Natural killer cell (primary cell): ENCODE measurements around the gene PHACTR2. TPM values are rescaled to one million over a fixed set of nuclear protein-coding genes. Genes with fewer than 3 reads are reported as not detected.

Experiments
- ATAC-seq, 3 donors: fragments of 150-1000 bp in 2 of 3; fragments of 200-7000 bp in 1 of 3; cut with Tn5 transposase; 1 replicate in 1 of 3; 2 replicates in 2 of 3; pipeline ENCODE4 v1.10.0; 2021; ENCODE audit warnings: mild to moderate bottlenecking in 2 of 3, moderate library complexity in 2 of 3
- DNase-seq, 2 donors: peaks; one replicate each; pipeline versions ENCODE4 v3.0.0 to v3.0.0-alpha.2; 2013 to 2021; ENCODE audit warnings: mixed read lengths in 1 of 2
- H3K27ac ChIP-seq: one replicate; pipeline ENCODE4 v1.5.1; 2013; ENCODE audit warnings: mild to moderate bottlenecking, low read length
- H3K27me3 ChIP-seq: one replicate; pipeline ENCODE4 v1.6.1; 2013; ENCODE audit warnings: low read length; ENCODE audit not compliant: control insufficient read depth, insufficient read depth
- H3K36me3 ChIP-seq: one replicate; pipeline ENCODE4 v1.6.1; 2013; ENCODE audit warnings: low read length; ENCODE audit not compliant: control insufficient read depth, insufficient read depth
- H3K4me1 ChIP-seq: one replicate; pipeline ENCODE4 v1.6.1; 2013; ENCODE audit warnings: low read length; ENCODE audit not compliant: control insufficient read depth, insufficient read depth
- H3K4me3 ChIP-seq: one replicate; pipeline ENCODE4 v1.5.1; 2013; ENCODE audit warnings: low read length
- H3K9me3 ChIP-seq: one replicate; pipeline ENCODE4 v1.6.1; 2013; ENCODE audit warnings: low read length; ENCODE audit not compliant: control insufficient read depth, insufficient read depth
- H3K27ac Mint-ChIP-seq, 2 donors: one replicate each; pipeline ENCODE4 v1.8.0; 2022; ENCODE audit warnings: mild to moderate bottlenecking in 2 of 2, mixed read lengths in 2 of 2, moderate library complexity in 1 of 2
- H3K27me3 Mint-ChIP-seq, 2 donors: one replicate each; pipeline ENCODE4 v1.8.0; 2022; ENCODE audit warnings: low read depth in 2 of 2, mixed read lengths in 2 of 2
- H3K36me3 Mint-ChIP-seq: one replicate; pipeline ENCODE4 v1.8.0; 2022; ENCODE audit warnings: mixed read lengths
- H3K4me1 Mint-ChIP-seq, 2 donors: one replicate each; pipeline ENCODE4 v1.8.0; 2022; ENCODE audit warnings: mixed read lengths in 2 of 2
- H3K4me3 Mint-ChIP-seq: one replicate; pipeline ENCODE4 v1.8.0; 2022; ENCODE audit warnings: mild to moderate bottlenecking, moderate library complexity, mixed read lengths
- H3K9me3 Mint-ChIP-seq, 2 donors: one replicate each; pipeline ENCODE4 v1.8.0; 2022; ENCODE audit warnings: mixed read lengths in 2 of 2
- WGBS: methylation state at CpG from one replicate; pipeline ENCODE4 v1.1.7; 2013; ENCODE audit warnings: missing lambda C conversion rate; ENCODE audit not compliant: insufficient coverage; 5-methylcytosine and 5-hydroxymethylcytosine counted together
- intact Hi-C: fragments of 100-400 bp; cut with micrococcal nuclease; formaldehyde crosslinking; loops from one replicate; pipeline ENCODE4 v1.14.2; 2022
- total RNA-seq, 4 donors: library from RNA; stranded (reverse); fragments of 120-200 nt in 1 of 4; gene quantifications; one replicate each; pipeline versions ENCODE4 v1.2.3 to v1.2.4, GENCODE V29; 2013 to 2022
- TF ChIP-seq, protein P1 (sequence below): fragments of 200-600 bp; IDR thresholded peaks from one replicate; pipeline ENCODE4 v1.8.0; 2022; ENCODE audit warnings: antibody characterized with exemption

PHACTR2 gene
- total RNA-seq, 3 donors from 2014 or later (not counting 1 experiment from before 2014, with no cell fraction given) = 23.8 to 32.7 (median 24.9) TPM

DNA sequence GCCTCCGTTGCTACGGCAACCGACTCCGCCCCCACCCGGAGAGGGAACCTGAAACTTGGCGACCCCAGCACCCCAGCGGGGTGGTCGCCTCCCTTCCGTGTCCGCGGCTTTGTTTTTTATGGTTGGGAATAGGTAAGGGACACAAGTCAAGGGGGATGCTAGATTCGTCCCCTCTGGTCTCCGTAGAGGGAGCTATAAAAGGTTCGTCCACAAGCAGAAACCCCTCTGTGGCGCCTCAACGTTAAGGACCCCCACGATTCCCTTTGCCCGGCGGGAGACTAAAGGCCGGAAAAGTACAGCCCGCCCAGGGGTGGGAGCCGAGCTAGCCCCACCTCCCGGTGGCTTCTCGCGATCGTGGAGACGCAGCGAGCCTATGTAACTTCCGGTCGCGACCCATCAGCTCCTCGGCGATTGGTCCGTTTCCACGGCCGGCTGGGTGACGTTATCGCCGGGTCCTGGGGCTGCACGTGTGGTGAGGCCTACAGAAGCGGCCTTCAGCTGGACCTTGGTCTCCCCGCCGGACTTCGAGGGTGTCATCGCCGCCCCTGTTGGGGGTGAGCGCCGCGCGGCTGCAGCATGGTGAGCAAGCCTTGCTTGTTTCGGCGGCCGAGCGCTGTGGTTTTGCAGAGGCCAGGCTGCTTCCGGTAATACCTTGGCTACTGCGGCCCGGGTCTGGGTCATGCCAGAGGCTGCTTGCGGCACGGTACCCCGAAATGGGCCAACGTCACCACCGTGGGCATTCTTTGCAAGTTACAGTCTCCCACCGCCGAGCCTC lies 165.3 kb downstream of the PHACTR2 start, which contains the start of gene LTV1:
Gene LTV1 (plus strand): TSS at position 437 of the 775 bp plus-strand sequence. CDS start 140 bp downstream, at position 577.
- Mint-ChIP-seq H3K27ac (peak within 1 kb of the TSS; percentile 94), H3K36me3 (peaks cover under 1% of the 10 kb centered on the region), H3K27me3 (peaks cover 0 to 5% of the 10 kb centered on the region in 2 donors), H3K4me1 (peaks cover 17 to 18% of the 10 kb centered on the region in 2 donors), H3K9me3 (no peaks in the 10 kb centered on the region), H3K4me3 (peak within 1 kb of the TSS; percentile 93)
- H3K27me3 ChIP-seq = no peaks in the 10 kb centered on the region
- H3K4me3 ChIP-seq = peak within 1 kb of the TSS; percentile 98
- peak within 1 kb of the TSS; percentile 94 for H3K27ac ChIP-seq
- ATAC-seq (peak; percentile 97 to 99 (median 98)), DNase-seq (peak; percentile 90 to 96)
- intact Hi-C loops = loop anchor here (5.0 to 10.0 kb wide), 2 partner anchors 268 to 391 kb away; partner anchors contain the start of genes ADAT2 and PEX3
- H3K4me1 ChIP-seq = peaks cover 21% of the 10 kb centered on the region
- WGBS = under 1% methylated on average over 64 of the region's 64 CpGs
- peaks cover 33% of the 10 kb centered on the region for H3K36me3 ChIP-seq
- TF ChIP-seq, protein P1, sequence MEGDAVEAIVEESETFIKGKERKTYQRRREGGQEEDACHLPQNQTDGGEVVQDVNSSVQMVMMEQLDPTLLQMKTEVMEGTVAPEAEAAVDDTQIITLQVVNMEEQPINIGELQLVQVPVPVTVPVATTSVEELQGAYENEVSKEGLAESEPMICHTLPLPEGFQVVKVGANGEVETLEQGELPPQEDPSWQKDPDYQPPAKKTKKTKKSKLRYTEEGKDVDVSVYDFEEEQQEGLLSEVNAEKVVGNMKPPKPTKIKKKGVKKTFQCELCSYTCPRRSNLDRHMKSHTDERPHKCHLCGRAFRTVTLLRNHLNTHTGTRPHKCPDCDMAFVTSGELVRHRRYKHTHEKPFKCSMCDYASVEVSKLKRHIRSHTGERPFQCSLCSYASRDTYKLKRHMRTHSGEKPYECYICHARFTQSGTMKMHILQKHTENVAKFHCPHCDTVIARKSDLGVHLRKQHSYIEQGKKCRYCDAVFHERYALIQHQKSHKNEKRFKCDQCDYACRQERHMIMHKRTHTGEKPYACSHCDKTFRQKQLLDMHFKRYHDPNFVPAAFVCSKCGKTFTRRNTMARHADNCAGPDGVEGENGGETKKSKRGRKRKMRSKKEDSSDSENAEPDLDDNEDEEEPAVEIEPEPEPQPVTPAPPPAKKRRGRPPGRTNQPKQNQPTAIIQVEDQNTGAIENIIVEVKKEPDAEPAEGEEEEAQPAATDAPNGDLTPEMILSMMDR = no peak
- H3K9me3 ChIP-seq = no peaks in the 10 kb centered on the region

DNA sequence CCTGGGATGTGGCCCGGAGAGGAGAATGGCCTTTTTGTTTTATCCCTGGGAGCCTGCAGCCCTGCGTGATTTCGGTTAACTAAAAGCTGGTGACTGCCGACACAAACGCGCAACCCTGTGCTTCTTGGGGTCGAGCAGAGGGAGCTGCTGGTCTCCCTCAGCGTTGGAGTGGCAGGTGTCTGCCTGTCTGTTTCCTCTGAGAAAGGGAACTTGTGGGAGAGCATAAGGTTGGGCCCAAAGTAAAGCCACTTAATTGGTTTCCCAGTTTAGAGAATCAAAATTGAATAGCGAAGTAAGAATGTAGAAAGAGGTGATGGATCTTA lies 165.9 kb downstream of the PHACTR2 start:
- ATAC-seq = peak in 1 of 3 donors; percentile 15
- H3K4me3 Mint-ChIP-seq = peak overlapping the region; percentile 93
- peak overlapping the region; percentile 94 for H3K27ac Mint-ChIP-seq
- H3K27me3 Mint-ChIP-seq = peaks cover 0 to 5% of the 10 kb centered on the region in 2 donors
- H3K27me3 ChIP-seq = no peaks in the 10 kb centered on the region
- peaks cover 38% of the 10 kb centered on the region for H3K36me3 ChIP-seq
- H3K4me1 Mint-ChIP-seq = peaks cover 18 to 22% of the 10 kb centered on the region in 2 donors
- H3K4me1 ChIP-seq = peaks cover 21% of the 10 kb centered on the region
- WGBS = 0% methylated on average over 9 of the region's 9 CpGs
- intact Hi-C loops = loop anchor here (5.0 to 10.0 kb wide), 2 partner anchors 269 to 391 kb away; partner anchors contain the start of genes ADAT2 and PEX3
- TF ChIP-seq, protein P1 = no peak
- peak overlapping the region; percentile 94 for H3K27ac ChIP-seq
- DNase-seq = no peak
- H3K4me3 ChIP-seq = peak overlapping the region; percentile 98
- H3K9me3 ChIP-seq = no peaks in the 10 kb centered on the region
- H3K9me3 Mint-ChIP-seq = no peaks in the 10 kb centered on the region
- H3K36me3 Mint-ChIP-seq = peaks cover 6% of the 10 kb centered on the region

DNA sequence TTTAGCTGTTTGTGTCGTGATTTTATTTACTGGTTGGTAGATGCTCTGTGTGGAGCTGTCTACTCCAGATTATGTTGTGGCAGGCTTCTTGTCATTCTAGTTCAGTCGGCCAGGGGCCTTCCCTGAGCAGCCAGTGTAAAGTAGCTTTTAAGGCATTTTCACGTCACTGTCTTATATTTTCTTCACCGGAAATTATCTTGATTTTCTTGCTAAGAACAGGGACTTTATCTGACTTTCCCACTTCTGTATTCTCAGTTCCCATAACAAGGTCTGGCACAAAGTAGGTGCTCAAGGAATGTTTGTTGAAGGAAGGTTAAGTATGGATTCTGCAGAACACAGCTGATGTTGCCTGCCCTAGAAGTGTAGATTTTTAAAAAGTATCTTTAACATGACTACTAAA lies 166.2 kb downstream of the PHACTR2 start:
- DNase-seq (no peak), ATAC-seq (no peak)
- WGBS = 10% methylated on average over 4 of the region's 4 CpGs
- peaks cover 21% of the 10 kb centered on the region for H3K4me1 ChIP-seq
- H3K4me1 Mint-ChIP-seq = peaks cover 18 to 25% of the 10 kb centered on the region in 2 donors
- no peaks in the 10 kb centered on the region for H3K9me3 ChIP-seq
- peak overlapping the region; percentile 93 for H3K4me3 Mint-ChIP-seq
- peaks cover 0 to 5% of the 10 kb centered on the region in 2 donors for H3K27me3 Mint-ChIP-seq
- TF ChIP-seq, protein P1 = no peak
- peaks cover 41% of the 10 kb centered on the region for H3K36me3 ChIP-seq
- intact Hi-C loops = loop anchor here (5.0 to 10.0 kb wide), 2 partner anchors 269 to 392 kb away; partner anchors contain the start of genes ADAT2 and PEX3
- H3K36me3 Mint-ChIP-seq = peaks cover 10% of the 10 kb centered on the region
- peak overlapping the region; percentile 98 for H3K4me3 ChIP-seq
- peak overlapping the region; percentile 94 for H3K27ac ChIP-seq
- H3K9me3 Mint-ChIP-seq = no peaks in the 10 kb centered on the region
- H3K27me3 ChIP-seq = no peaks in the 10 kb centered on the region
- peak overlapping the region; percentile 94 for H3K27ac Mint-ChIP-seq
